Breast epithelium (tissue), 4 donors: ENCODE data around the gene TMEM234. TPM values are rescaled to one million over a fixed set of nuclear protein-coding genes. Genes with fewer than 3 reads are reported as not detected.

Experiments used
- DNase-seq, 2 donors: peaks; one replicate each; pipeline ENCODE4 v3.0.0-alpha.2; 2019; ENCODE audit warnings: low spot score in 2 of 2
- H3K27ac ChIP-seq, 2 donors: fragments of 200-600 bp; sonication (generic) in 1 of 2; one replicate each; pipeline ENCODE4 v1.5.1; 2016 to 2019; ENCODE audit warnings: mild to moderate bottlenecking in 1 of 2
- H3K27me3 ChIP-seq, 2 donors: fragments of 200-600 bp; sonication (generic) in 1 of 2; one replicate each; pipeline versions ENCODE4 v1.5.1 to v1.6.0; 2017 to 2019; ENCODE audit warnings: control low read depth in 1 of 2, mild to moderate bottlenecking in 1 of 2
- H3K36me3 ChIP-seq: fragments of 200-600 bp; one replicate; pipeline ENCODE4 v1.5.1; 2019
- H3K4me1 ChIP-seq, 2 donors: fragments of 200-600 bp; sonication (generic); one replicate each; pipeline ENCODE4 v1.5.1; 2016 to 2019; ENCODE audit warnings: control low read depth in 1 of 2
- H3K4me3 ChIP-seq, 3 donors: fragments of 200-600 bp; sonication (generic); 1 replicate in 2 of 3; 2 replicates in 1 of 3; pipeline ENCODE4 v1.5.1; 2016 to 2019; ENCODE audit warnings: mild to moderate bottlenecking in 3 of 3, moderate library complexity in 2 of 3
- H3K9me3 ChIP-seq, 2 donors: fragments of 200-600 bp; sonication (generic) in 1 of 2; one replicate each; pipeline ENCODE4 v1.5.1; 2016 to 2019; ENCODE audit warnings: control low read depth in 1 of 2
- POLR2A ChIP-seq: fragments of 450-650 bp; IDR thresholded peaks from one replicate; pipeline ENCODE4 v1.6.1; 2016; ENCODE audit warnings: antibody characterized with exemption, mild to moderate bottlenecking, moderate library complexity
- POLR2AphosphoS5 ChIP-seq, 3 donors: sonication (generic); formaldehyde crosslinking; IDR thresholded peaks; one replicate each; pipeline ENCODE4 v1.6.1; 2017; ENCODE audit warnings: antibody characterized with exemption in 3 of 3
- intact Hi-C: fragments of 100-400 bp; cut with DNase I; formaldehyde crosslinking; loops from one replicate; pipeline ENCODE4 v1.15.1; 2023; ENCODE audit warnings: low total_unique reads
- total RNA-seq, 3 donors: library from RNA; depleted of rRNA; stranded (reverse); fragments of >200 nt; gene quantifications; one replicate each; pipeline ENCODE4 v1.1.0, GENCODE V29; 2016
- TF ChIP-seq, protein P1 (sequence below), 3 donors: fragments of 450-650 bp; IDR thresholded peaks; one replicate each; pipeline ENCODE4 v1.5.1; 2016 to 2017; ENCODE audit warnings: antibody characterized with exemption in 3 of 3, mild to moderate bottlenecking in 3 of 3, moderate library complexity in 3 of 3

Gene TMEM234
- total RNA-seq, 3 donors from 2014 or later, result 5.8 to 20.6 (median 13.4) TPM

DNA sequence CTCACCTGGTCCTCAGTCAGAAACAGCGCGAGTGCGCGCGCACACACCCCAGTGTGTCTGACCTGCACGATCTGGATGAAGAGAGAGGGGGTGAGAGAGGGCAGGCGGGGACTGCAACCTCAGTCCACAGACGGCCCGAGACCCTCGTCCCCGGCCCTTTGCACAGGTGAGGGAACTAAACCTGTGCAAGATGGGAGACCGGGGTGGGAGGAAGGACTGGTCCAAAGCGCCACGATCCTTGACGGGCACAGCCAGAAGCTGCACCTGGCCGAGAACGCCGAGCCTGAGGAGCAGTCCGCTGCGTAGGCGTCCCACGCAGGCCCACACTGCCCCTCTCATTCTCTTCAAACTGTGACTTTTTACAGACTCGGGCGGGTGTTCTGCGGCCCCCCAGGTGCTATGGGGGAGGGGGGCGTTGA is 17.2 kb downstream of the TMEM234 start:
- DNase-seq, result peak in 1 of 2 donors; percentile 27
- Histone ChIP-seq H3K36me3 (no peaks in the 10 kb centered on the region), H3K27me3 (no peaks in the 10 kb centered on the region), H3K4me3 (peak overlapping the region; percentile 59 to 78 (median 72)), H3K27ac (peak overlapping the region; percentile 86 to 87), H3K4me1 (peaks cover 8 to 10% of the 10 kb centered on the region in 2 donors), H3K9me3 (no peaks in the 10 kb centered on the region)
- intact Hi-C loops, result no loop called here
- TF ChIP-seq, protein P1, sequence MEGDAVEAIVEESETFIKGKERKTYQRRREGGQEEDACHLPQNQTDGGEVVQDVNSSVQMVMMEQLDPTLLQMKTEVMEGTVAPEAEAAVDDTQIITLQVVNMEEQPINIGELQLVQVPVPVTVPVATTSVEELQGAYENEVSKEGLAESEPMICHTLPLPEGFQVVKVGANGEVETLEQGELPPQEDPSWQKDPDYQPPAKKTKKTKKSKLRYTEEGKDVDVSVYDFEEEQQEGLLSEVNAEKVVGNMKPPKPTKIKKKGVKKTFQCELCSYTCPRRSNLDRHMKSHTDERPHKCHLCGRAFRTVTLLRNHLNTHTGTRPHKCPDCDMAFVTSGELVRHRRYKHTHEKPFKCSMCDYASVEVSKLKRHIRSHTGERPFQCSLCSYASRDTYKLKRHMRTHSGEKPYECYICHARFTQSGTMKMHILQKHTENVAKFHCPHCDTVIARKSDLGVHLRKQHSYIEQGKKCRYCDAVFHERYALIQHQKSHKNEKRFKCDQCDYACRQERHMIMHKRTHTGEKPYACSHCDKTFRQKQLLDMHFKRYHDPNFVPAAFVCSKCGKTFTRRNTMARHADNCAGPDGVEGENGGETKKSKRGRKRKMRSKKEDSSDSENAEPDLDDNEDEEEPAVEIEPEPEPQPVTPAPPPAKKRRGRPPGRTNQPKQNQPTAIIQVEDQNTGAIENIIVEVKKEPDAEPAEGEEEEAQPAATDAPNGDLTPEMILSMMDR (IDR thresholded peaks at IDR 0.05), result no peak
- peak in 1 of 3 donors; percentile 3 for TF ChIP-seq POLR2AphosphoS5 (IDR thresholded peaks at IDR 0.05)
- no peak for TF ChIP-seq POLR2A

DNA sequence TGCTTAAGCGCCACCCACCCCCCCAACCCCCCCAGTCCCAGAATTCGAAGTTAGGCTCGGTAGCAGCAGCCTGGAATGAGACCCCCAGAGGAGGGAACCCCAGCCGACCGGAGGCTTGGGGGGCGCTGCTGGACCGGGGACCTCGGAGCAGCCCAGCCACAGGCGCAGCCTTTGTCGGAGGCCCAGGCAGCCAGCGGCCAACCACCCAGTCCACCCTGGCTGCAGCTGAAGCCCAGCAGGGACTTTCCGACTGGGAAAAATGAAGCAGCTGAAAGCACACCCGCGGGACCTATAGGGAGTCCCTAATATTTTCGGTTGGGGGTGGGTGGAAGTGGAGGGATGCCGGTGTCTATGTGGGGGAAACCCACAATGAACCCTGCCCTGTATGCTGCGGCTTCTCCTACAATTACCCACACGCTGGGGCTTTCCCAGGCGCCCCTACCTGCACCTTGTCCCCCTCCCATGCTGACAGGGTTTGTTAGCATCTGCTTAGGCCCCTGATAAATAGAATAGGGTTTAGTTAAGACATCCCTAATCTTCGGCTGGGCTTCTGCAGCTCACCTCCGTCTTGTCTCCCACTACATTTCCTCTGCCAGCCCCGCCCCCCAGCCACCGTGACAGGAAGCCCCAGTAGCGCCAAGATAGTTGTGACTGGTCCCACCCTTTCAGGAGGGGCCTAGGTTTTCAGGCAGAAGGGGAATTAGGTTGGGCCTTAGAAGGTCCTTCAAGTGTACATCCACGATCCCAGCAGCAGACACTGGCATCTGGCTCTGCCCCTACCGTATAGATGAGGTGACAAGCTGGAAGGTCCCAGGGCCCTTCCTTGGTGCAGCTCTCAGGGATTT is 20.9 kb downstream of the TMEM234 start:
- Histone ChIP-seq H3K27me3 (no peaks in the 10 kb centered on the region), H3K4me3 (peak overlapping the region; percentile 53 to 92 (median 64)), H3K9me3 (no peaks in the 10 kb centered on the region), H3K36me3 (no peaks in the 10 kb centered on the region), H3K4me1 (peaks cover 10% of the 10 kb centered on the region in 2 donors), H3K27ac (peak overlapping the region; percentile 83 to 92)
- TF ChIP-seq, protein P1 (IDR thresholded peaks at IDR 0.05), result no peak
- no peak for TF ChIP-seq POLR2A
- no peak for TF ChIP-seq POLR2AphosphoS5 (IDR thresholded peaks at IDR 0.05)
- intact Hi-C loops, result no loop called here
- DNase-seq, result peak in 1 of 2 donors; percentile 59

DNA sequence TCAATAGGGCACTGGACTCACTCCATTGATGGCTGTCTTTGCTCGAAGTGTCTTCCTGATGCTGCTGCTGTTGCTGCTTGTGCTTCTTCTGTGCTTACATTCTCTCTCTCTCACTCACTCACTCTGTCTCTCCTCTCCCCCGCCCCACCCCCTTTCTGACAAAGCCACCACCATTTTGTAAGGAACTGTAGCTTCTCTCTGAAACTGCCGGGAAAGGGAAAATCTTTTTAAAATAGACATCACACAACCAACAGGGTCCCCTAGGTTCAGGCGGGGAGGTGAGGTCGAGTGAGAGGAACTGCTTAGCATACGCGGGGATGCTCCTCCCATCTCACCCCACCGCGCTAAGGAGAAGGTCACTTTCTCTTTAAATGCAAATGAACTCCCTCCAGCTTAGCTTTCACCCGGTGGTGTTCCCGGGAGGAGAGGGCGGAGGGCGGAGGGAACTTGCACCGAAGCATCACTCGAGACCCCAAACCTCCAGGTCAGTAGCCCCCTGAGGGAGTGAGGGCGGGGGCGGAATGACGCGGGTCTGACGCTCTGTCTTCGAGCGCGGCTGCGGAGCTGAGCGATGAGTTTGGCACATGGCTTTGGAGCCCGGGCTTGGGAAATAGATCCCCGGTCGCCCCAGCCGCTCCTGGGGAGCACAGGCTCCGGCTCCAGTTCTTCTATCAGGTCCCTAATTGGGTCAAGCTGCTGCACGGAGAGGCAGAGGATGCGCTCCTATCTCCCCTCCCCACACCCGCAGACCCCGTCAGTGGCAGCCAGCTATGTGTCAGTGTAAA is 21.7 kb downstream of the TMEM234 start, which contains the start of gene CCDC28B:
Gene CCDC28B (plus strand): TSS at position 370 of the 785 bp plus-strand sequence. CDS start 1,341 bp downstream, outside the sequence.
- H3K27ac ChIP-seq, result peak within 1 kb of the TSS; percentile 83 to 92
- peak within 1 kb of the TSS; percentile 53 to 92 (median 64) for H3K4me3 ChIP-seq
- H3K9me3 ChIP-seq, result no peaks in the 10 kb centered on the region
- intact Hi-C loops, result no loop called here
- H3K4me1 ChIP-seq, result peaks cover 8 to 10% of the 10 kb centered on the region in 2 donors
- TF ChIP-seq POLR2AphosphoS5 (IDR thresholded peaks at IDR 0.05) (peak in 2 of 3 donors; percentile 24 to 60), POLR2A (no peak)
- peak in 1 of 2 donors; percentile 48 for DNase-seq
- H3K36me3 ChIP-seq, result no peaks in the 10 kb centered on the region
- no peaks in the 10 kb centered on the region for H3K27me3 ChIP-seq

DNA sequence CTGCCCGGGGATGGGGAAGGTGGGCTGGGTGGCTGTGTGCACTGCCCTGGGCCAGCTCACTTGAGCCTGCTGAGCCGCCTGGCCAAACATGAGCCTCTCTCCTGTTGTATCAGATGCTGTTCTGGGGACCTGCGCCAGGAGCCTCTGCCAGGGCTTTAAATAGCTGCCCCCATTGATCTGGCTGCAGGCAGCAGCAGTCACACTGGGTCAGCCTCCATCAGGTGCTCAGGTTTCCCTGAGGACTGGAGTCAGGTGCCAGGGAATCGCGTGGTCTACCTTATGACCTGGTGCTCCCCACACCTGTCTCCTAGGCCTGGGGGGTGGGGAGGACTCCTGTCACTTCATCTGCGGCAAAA is 22.5 kb downstream of the TMEM234 start:
- DNase-seq, result no peak
- peaks cover 3 to 10% of the 10 kb centered on the region in 2 donors for H3K4me1 ChIP-seq

More for the DNA sequence above, 22.5 kb downstream of the TMEM234 start:
- Histone ChIP-seq H3K36me3 (no peaks in the 10 kb centered on the region), H3K4me3 (peak overlapping the region in 2 of 3 donors; percentile 64 to 92), H3K9me3 (no peaks in the 10 kb centered on the region), H3K27me3 (no peaks in the 10 kb centered on the region), H3K27ac (peak overlapping the region; percentile 83 to 92)
- no peak for TF ChIP-seq POLR2AphosphoS5 (IDR thresholded peaks at IDR 0.05)
- no peak for TF ChIP-seq POLR2A
- TF ChIP-seq, protein P1 (IDR thresholded peaks at IDR 0.05), result no peak
- intact Hi-C loops, result no loop called here
